H9 (cell line): ENCODE results near the gene DRICH1. TPM values are rescaled to one million over a fixed set of nuclear protein-coding genes. Genes with fewer than 3 reads are reported as not detected.
"Not testable (repeated sequence)": the region's sequence is repeated elsewhere in the genome, so short reads cannot be mapped to it uniquely, and the experiment has no call there.

Experiments used
- DNase-seq: peaks from one replicate; pipeline ENCODE4 v3.0.0-alpha.2; 2017
- H2AFZ ChIP-seq: one replicate; pipeline ENCODE4 v1.6.1; 2013; ENCODE audit warnings: mild to moderate bottlenecking, low read length, control low read depth, moderate library complexity
- H2AK5ac ChIP-seq: 2 replicates; pipeline ENCODE4 v1.6.1; 2013; ENCODE audit warnings: low read length, control low read depth, mixed read lengths; ENCODE audit not compliant: insufficient read length
- H2BK120ac ChIP-seq: one replicate; pipeline ENCODE4 v1.6.1; 2013; ENCODE audit warnings: low read depth, mild to moderate bottlenecking, low read length, control low read depth, inconsistent platforms; ENCODE audit not compliant: poor library complexity, severe bottlenecking
- H2BK12ac ChIP-seq: 2 replicates; pipeline ENCODE4 v1.6.1; 2013; ENCODE audit warnings: low read length, control low read depth, mixed read lengths, low read depth; ENCODE audit not compliant: insufficient read length
- H2BK15ac ChIP-seq: 2 replicates; pipeline ENCODE4 v1.6.1; 2013; ENCODE audit warnings: low read depth, low read length, control low read depth
- H2BK20ac ChIP-seq: one replicate; pipeline ENCODE4 v1.6.1; 2013; ENCODE audit warnings: low read depth, mild to moderate bottlenecking, low read length, control low read depth, inconsistent platforms; ENCODE audit not compliant: poor library complexity, severe bottlenecking
- H2BK5ac ChIP-seq: 2 replicates; pipeline ENCODE4 v1.6.1; 2013; ENCODE audit warnings: low read length, control low read depth, mixed read lengths; ENCODE audit not compliant: insufficient read length
- H3K14ac ChIP-seq: 2 replicates; pipeline ENCODE4 v1.6.1; 2013; ENCODE audit warnings: low read length, control low read depth; ENCODE audit not compliant: insufficient read depth
- H3K18ac ChIP-seq: 2 replicates; pipeline ENCODE4 v1.6.1; 2013; ENCODE audit warnings: low read depth, mild to moderate bottlenecking, mixed read lengths, low read length, control low read depth; ENCODE audit not compliant: insufficient read length
- H3K23ac ChIP-seq: 2 replicates; pipeline ENCODE4 v1.6.1; 2013; ENCODE audit warnings: low read length, control low read depth, mixed read lengths, low read depth; ENCODE audit not compliant: insufficient read length
- H3K23me2 ChIP-seq: 2 replicates; pipeline ENCODE4 v1.6.1; 2013; ENCODE audit warnings: low read depth, mild to moderate bottlenecking, mixed read lengths, low read length, control low read depth; ENCODE audit not compliant: insufficient read length, poor library complexity, severe bottlenecking
- H3K27ac ChIP-seq: 2 replicates; pipeline ENCODE4 v1.5.1; 2013; ENCODE audit warnings: low read length, control low read depth, mixed read lengths, low read depth; ENCODE audit not compliant: insufficient read length
- H3K27me3 ChIP-seq: 2 replicates; pipeline ENCODE4 v1.6.1; 2013; ENCODE audit warnings: low read length, control low read depth, inconsistent platforms; ENCODE audit not compliant: insufficient read depth
- H3K4ac ChIP-seq: 2 replicates; pipeline ENCODE4 v1.6.1; 2013; ENCODE audit warnings: low read depth, mild to moderate bottlenecking, control low read depth, inconsistent platforms, low read length, moderate library complexity
- H3K4me1 ChIP-seq: 2 replicates; pipeline ENCODE4 v1.6.1; 2013; ENCODE audit warnings: low read length, control low read depth, inconsistent platforms; ENCODE audit not compliant: insufficient read depth
- H3K4me2 ChIP-seq: 2 replicates; pipeline ENCODE4 v1.6.1; 2013; ENCODE audit warnings: low read length, control low read depth, mixed read lengths; ENCODE audit not compliant: insufficient read length, insufficient read depth
- H3K56ac ChIP-seq: 2 replicates; pipeline ENCODE4 v1.6.1; 2013; ENCODE audit warnings: low read depth, mild to moderate bottlenecking, mixed read lengths, low read length, control low read depth; ENCODE audit not compliant: insufficient read length
- H3K79me1 ChIP-seq: 2 replicates; pipeline ENCODE4 v1.6.1; 2013; ENCODE audit warnings: low read depth, mild to moderate bottlenecking, moderate library complexity, low read length, control low read depth, inconsistent platforms; ENCODE audit not compliant: insufficient read depth, poor library complexity, severe bottlenecking
- H3K79me2 ChIP-seq: 2 replicates; pipeline ENCODE4 v1.6.1; 2013; ENCODE audit warnings: low read length, control low read depth, inconsistent platforms; ENCODE audit not compliant: insufficient read depth
- H3K9ac ChIP-seq: 2 replicates; pipeline ENCODE4 v1.6.1; 2013; ENCODE audit warnings: low read length, control low read depth, mixed read lengths; ENCODE audit not compliant: insufficient read length; ENCODE audit errors: extremely low read depth
- H3K9me3 ChIP-seq: one replicate; pipeline ENCODE4 v1.6.1; 2013; ENCODE audit warnings: low read depth, low read length, inconsistent platforms; ENCODE audit not compliant: control insufficient read depth
- H3T11ph ChIP-seq: one replicate; pipeline ENCODE4 v1.6.1; 2013; ENCODE audit warnings: mild to moderate bottlenecking, low read length, control low read depth, inconsistent platforms
- H4K20me1 ChIP-seq: one replicate; pipeline ENCODE4 v1.6.1; 2013; ENCODE audit not compliant: control insufficient read depth, insufficient read length, insufficient read depth
- H4K5ac ChIP-seq: 2 replicates; pipeline ENCODE4 v1.6.1; 2013; ENCODE audit warnings: low read depth, mild to moderate bottlenecking, mixed read lengths, low read length, control low read depth; ENCODE audit not compliant: insufficient read length
- H4K8ac ChIP-seq: replicated peaks from 2 replicates; pipeline ENCODE4 v1.6.1; 2013; ENCODE audit warnings: low read length, control low read depth, mixed read lengths, low read depth; ENCODE audit not compliant: insufficient read length
- H4K91ac ChIP-seq: 2 replicates; pipeline ENCODE4 v1.6.1; 2013; ENCODE audit warnings: low read depth, mild to moderate bottlenecking, moderate library complexity, mixed read lengths, low read length, control low read depth; ENCODE audit not compliant: insufficient read length
- H3K27ac Mint-ChIP-seq, 3 experiments: 2 replicates in 2 of 3; 3 replicates in 1 of 3; pipeline ENCODE4 v1.8.0; 2020 to 2021; ENCODE audit warnings: mixed read lengths in 3 of 3, mild to moderate bottlenecking in 1 of 3, moderate library complexity in 1 of 3
- H3K27me3 Mint-ChIP-seq: 2 replicates; pipeline ENCODE4 v1.8.0; 2021; ENCODE audit warnings: low read depth, mild to moderate bottlenecking, moderate library complexity, mixed read lengths
- H3K36me3 Mint-ChIP-seq, 3 experiments: 2 replicates in 2 of 3; 3 replicates in 1 of 3; pipeline ENCODE4 v1.8.0; 2020 to 2021; ENCODE audit warnings: low read depth in 3 of 3, mixed read lengths in 3 of 3; ENCODE audit not compliant: insufficient read depth in 1 of 3
- H3K4me1 Mint-ChIP-seq, 2 experiments: 2 replicates each; pipeline ENCODE4 v1.8.0; 2020; ENCODE audit warnings: mixed read lengths in 2 of 2
- H3K4me3 Mint-ChIP-seq, 2 experiments: 2 replicates in 1 of 2; 3 replicates in 1 of 2; pipeline ENCODE4 v1.8.0; 2020 to 2021; ENCODE audit warnings: mild to moderate bottlenecking in 2 of 2, mixed read lengths in 2 of 2, moderate library complexity in 1 of 2
- H3K9me3 Mint-ChIP-seq, 2 experiments: 2 replicates in 1 of 2; 3 replicates in 1 of 2; pipeline ENCODE4 v1.8.0; 2020; ENCODE audit warnings: mild to moderate bottlenecking in 2 of 2, mixed read lengths in 2 of 2, moderate library complexity in 1 of 2
- CTCF ChIP-seq: fragments of 200-600 bp; sonication (generic); conservative IDR thresholded peaks from 3 replicates; pipeline ENCODE4 v1.8.0; 2021; ENCODE audit warnings: antibody characterized with exemption, mild to moderate bottlenecking
- whole genome bisulfite sequencing: extraction: QIAGEN DNeasy Blood & Tissue Kit; methylation state at CpG from one replicate; pipeline ENCODE4 v1.1.7; 2013; ENCODE audit warnings: missing lambda C conversion rate, low lambda C conversion rate, mixed read lengths; ENCODE audit not compliant: insufficient read length; ENCODE audit errors: extremely low coverage; 5-methylcytosine and 5-hydroxymethylcytosine counted together
- total RNA-seq: library from RNA; stranded (reverse); gene quantifications from 2 replicates; pipeline ENCODE4 v1.2.1, GENCODE V29; 2021

DRICH1 gene
- total RNA-seq, 1 experiment from 2014 or later = not detected

DNA sequence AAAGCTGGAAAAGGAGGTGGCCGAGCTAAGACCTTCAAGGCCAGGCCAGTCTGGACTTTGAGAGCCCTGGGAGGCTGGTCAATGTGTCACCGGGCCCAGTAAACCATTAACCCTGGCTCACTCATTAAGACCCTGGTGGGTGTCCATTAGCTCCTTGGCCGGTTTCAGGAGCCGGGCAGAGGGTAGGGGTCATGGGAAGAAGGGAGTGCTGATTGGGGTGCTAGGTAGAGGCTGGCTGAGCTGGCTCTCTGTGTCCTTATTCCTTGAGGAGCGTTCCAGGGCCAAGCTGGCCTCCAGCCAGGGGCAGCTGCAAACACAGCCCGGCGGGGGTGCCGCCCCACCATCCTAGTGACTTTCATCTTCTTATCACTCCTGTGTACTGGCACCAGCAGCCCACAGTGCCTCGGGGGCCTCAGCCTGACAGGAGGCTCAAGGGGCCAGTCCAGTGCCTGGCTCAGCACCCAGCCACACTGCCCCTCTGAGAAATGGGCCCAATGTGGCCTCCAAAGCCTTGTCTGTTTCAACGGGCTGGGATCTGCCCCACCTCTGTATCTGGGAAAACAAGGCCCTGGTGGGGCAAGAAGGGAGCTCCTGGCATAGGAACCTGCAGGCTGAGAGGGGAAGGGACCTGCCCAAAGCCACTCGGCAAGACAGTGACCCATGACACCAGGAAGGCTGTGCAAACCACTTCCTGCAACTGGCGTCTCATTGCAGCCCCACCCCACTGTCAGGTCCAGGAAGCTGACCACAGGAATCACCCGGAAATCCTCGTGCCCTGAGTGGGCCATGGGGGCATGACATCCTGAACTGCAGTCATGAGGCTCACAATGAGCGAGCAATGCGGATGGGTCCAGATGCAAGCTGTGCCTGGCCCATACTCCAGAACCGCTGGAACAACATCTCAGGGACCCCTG is 43.6 kb upstream of the DRICH1 start:
- no peak overlapping the region for H3K27ac Mint-ChIP-seq

DNA sequence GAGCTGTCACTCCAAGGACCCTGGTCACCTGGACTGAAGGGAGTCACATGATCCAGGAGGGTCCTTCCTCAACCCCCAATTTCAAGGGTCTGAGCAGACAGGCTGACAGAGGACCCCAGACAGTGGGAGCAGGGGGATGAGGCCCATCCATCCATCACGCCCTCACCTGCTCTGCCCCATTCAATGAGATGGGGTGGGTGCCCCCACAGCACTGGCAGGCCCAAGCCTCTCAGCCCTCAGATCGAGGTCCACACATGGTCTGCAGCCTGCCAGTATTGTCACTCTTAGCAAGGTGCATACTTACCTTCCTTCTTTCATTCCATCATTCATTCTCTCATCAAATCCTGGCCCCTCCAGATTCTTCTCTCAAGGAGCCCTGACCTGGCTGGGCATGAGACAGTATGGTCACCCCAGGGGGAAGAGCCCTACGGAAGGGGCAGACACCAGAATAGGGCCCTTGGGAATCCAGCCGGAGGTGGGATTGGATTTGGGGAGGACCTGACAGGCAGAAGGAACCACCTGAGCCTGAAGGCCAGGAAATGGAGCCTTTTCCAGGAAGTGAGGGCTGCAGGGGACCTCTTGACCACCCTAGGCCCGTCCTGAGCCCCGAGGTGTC is 42.9 kb upstream of the DRICH1 start:
- DNase-seq, H4K20me1 ChIP-seq, H3K4me3 Mint-ChIP-seq, H3K79me2 ChIP-seq, H2BK5ac ChIP-seq, H2BK20ac ChIP-seq, H3K27ac ChIP-seq, H2AFZ ChIP-seq, H3K23ac ChIP-seq, H2BK120ac ChIP-seq, H4K5ac ChIP-seq, H3K4ac ChIP-seq, H3K9ac ChIP-seq, H3K23me2 ChIP-seq, H3K27ac Mint-ChIP-seq, H3K14ac ChIP-seq, H3K18ac ChIP-seq, H3K9me3 Mint-ChIP-seq, H3K27me3 ChIP-seq, H3K27me3 Mint-ChIP-seq, H3K4me1 ChIP-seq, H3T11ph ChIP-seq, H4K91ac ChIP-seq, H2AK5ac ChIP-seq, H3K9me3 ChIP-seq, H3K4me2 ChIP-seq, H2BK12ac ChIP-seq, H3K56ac ChIP-seq, H4K8ac ChIP-seq, H3K36me3 Mint-ChIP-seq, H2BK15ac ChIP-seq, H3K79me1 ChIP-seq: not testable (repeated sequence)
- peaks cover 32 to 36% of the 10 kb centered on the region in 2 experiments for H3K4me1 Mint-ChIP-seq
- WGBS = no CpG with 5 or more reads among the region's 6 CpGs

More for the DNA sequence above, 43.6 kb upstream of the DRICH1 start:
- Histone ChIP-seq H4K91ac (no peak overlapping the region), H3K56ac (no peak overlapping the region), H3K79me1 (no peaks in the 10 kb centered on the region), H2BK12ac (no peak overlapping the region), H3K9me3 (no peaks in the 10 kb centered on the region), H3K23ac (no peak overlapping the region), H2BK5ac (no peak overlapping the region), H3K79me2 (no peaks in the 10 kb centered on the region), H3K18ac (no peak overlapping the region), H3T11ph (no peak overlapping the region), H2BK20ac (no peak overlapping the region), H4K20me1 (no peaks in the 10 kb centered on the region), H2AFZ (no peak overlapping the region), H3K14ac (no peak overlapping the region), H3K9ac (no peak overlapping the region), H3K23me2 (no peaks in the 10 kb centered on the region), H3K27me3 (no peaks in the 10 kb centered on the region), H4K5ac (no peak overlapping the region), H2BK15ac (no peak overlapping the region), H3K4me2 (no peak overlapping the region), H2AK5ac (no peak overlapping the region), H4K8ac (no peak overlapping the region), H3K27ac (no peak overlapping the region), H3K4me1 (no peaks in the 10 kb centered on the region), H2BK120ac (no peak overlapping the region), H3K4ac (no peak overlapping the region)
- DNase-seq = no peak
- TF ChIP-seq CTCF = no peak
- no CpG with 5 or more reads among the region's 17 CpGs for WGBS
- Mint-ChIP-seq H3K27me3 (no peaks in the 10 kb centered on the region), H3K4me1 (peaks cover 32 to 36% of the 10 kb centered on the region in 2 experiments), H3K9me3 (no peaks in the 10 kb centered on the region), H3K4me3 (no peak overlapping the region), H3K36me3 (peaks cover 2 to 7% (median 7%) of the 10 kb centered on the region in 3 experiments; a peak in 6 of 7 replicates)
